NCI-H1105 treated with DMSO at 0.1 percent for 48 hours (cell line): ENCODE results near the gene PCDHA5.
"Not testable (repeated sequence)": the region's sequence is repeated elsewhere in the genome, so short reads cannot be mapped to it uniquely, and the experiment has no call there.

Source experiments
- DNase-seq: peaks from one replicate; lab custom pipeline; 2025; lab: John Stamatoyannopoulos, UW

PCDHA5 gene

DNA sequence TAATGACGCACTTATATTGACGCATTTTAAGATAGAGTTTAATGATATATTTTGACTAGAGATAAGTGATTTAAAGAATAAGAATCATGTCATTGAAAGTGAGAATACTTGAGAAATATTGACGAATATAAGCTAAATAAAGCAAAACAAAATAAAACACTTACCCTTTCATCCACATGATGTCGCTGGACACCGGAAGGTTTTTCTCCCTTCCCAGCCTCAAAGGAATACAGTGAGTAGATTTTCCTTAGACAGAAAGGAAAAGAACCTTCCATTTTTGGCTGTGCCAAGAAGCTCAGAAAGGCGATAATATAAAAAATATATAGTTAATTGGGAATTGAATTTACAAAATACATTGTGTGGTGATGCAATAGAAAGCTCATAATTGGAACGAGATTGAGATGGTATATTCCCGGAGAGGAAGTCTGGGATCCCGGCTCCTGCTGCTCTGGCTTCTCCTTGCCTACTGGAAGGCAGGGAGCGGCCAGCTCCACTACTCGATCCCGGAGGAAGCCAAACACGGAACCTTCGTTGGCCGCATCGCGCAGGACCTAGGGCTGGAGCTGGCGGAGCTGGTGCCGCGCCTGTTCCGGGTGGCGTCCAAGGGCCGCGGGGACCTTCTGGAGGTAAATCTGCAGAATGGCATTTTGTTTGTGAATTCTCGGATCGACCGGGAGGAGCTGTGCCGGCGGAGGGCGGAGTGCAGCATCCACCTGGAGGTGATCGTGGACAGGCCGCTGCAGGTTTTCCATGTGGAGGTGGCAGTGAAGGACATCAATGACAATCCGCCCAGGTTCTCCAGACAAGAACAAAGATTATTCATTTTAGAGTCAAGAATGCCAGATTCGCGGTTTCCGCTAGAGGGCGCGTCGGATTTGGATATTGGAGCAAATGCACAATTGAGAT, at the start of gene PCDHA5:
PCDHA5 (plus strand) TSS at position 239 of the 906 bp plus-strand sequence.
- no peak for DNase-seq

- DNase-seq = no peak
Observed at GRCh38 chr5:140780512-140780911, 40.9 kb upstream of the PCDHA5 start.

DNA sequence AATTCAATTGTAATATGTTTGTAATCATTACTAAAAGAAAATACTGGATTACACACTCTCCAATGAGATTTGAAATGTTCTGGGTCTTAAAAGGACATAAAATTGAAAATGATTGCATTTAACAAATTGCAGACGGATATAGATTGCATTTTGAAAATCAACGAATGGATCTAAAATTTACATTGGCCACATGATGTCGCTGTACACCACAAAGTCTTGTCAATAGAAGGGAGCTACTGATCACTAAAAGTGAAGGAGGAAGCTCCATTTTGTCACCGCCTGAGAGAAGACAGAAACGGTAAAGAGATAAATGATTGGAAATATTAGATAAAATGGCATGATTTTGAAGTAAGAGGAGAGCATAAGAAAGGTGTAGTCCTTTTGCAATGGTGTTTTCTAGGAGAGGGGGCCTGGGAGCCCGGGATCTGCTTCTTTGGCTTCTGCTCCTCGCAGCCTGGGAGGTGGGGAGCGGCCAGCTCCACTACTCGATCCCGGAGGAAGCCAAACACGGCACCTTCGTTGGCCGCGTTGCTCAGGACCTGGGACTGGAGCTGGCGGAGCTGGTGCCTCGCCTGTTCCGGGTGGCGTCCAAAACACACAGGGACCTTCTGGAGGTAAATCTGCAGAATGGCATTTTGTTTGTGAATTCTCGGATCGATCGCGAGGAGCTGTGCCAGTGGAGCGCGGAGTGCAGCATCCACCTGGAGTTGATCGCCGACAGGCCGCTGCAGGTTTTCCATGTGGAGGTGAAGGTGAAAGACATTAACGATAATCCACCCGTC, 35.3 kb upstream of the PCDHA5 start, which contains the start of gene PCDHA1:
PCDHA1 (plus strand) TSS at position 236 of the 782 bp plus-strand sequence.
- DNase-seq = no peak

DNA sequence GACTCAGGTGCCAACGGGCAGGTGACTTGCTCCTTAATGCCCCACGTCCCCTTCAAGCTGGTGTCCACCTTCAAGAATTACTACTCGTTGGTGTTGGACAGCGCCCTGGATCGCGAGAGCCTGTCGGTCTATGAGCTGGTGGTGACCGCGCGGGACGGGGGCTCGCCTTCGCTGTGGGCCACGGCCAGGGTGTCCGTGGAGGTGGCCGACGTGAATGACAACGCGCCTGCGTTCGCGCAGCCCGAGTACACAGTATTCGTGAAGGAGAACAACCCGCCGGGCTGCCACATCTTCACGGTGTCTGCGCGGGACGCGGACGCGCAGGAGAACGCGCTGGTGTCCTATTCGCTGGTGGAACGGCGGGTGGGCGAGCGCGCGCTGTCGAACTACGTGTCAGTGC, 34.0 kb upstream of the PCDHA5 start:
- DNase-seq = not testable (repeated sequence)

DNA sequence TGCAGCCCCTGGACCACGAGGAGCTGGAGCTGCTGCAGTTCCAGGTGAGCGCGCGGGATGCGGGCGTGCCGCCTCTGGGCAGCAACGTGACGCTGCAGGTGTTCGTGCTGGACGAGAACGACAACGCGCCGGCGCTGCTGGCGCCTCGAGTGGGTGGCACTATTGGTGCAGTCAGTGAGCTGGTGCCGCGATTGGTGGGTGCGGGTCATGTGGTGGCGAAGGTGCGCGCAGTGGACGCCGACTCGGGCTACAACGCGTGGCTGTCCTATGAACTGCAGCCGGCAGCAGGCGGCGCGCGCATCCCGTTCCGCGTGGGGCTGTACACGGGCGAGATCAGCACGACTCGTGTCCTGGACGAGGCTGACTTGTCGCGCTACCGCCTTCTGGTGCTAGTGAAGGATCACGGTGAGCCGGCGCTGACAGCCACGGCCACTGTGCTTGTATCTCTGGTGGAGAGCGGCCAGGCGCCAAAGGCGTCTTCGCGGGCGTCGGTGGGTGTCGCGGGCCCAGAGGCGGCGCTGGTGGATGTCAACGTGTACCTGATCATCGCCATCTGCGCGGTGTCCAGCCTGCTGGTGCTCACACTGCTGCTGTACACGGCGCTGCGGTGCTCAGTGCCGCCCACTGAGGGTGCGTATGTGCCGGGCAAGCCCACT, 33.4 kb upstream of the PCDHA5 start:
- not testable (repeated sequence) for DNase-seq

GRCh38 chr5:140791089-140791488, 30.3 kb upstream of the PCDHA5 start:
- no peak for DNase-seq

- DNase-seq = no peak
Observed at GRCh38 chr5:140794595-140795258, 26.7 kb upstream of the PCDHA5 start, which contains the start of gene PCDHA2. TSS of gene PCDHA2 (plus strand) at chr5:140794852.

DNA sequence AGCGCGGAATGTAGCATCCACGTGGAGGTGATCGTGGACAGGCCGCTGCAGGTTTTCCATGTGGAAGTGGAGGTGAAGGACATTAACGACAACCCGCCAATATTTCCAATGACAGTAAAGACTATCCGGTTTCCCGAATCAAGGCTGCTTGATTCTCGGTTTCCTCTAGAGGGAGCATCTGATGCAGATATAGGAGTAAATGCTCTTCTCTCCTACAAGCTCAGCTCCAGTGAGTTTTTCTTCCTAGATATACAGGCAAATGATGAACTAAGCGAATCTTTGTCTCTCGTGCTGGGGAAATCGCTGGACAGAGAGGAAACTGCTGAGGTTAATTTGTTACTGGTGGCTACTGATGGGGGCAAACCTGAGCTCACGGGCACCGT, 26.2 kb upstream of the PCDHA5 start:
- DNase-seq = no peak

GRCh38 chr5:140796072-140796717, 25.2 kb upstream of the PCDHA5 start:
- not testable (repeated sequence) for DNase-seq

- DNase-seq = no peak
Observed at GRCh38 chr5:140796718-140797095, 24.7 kb upstream of the PCDHA5 start.

DNA sequence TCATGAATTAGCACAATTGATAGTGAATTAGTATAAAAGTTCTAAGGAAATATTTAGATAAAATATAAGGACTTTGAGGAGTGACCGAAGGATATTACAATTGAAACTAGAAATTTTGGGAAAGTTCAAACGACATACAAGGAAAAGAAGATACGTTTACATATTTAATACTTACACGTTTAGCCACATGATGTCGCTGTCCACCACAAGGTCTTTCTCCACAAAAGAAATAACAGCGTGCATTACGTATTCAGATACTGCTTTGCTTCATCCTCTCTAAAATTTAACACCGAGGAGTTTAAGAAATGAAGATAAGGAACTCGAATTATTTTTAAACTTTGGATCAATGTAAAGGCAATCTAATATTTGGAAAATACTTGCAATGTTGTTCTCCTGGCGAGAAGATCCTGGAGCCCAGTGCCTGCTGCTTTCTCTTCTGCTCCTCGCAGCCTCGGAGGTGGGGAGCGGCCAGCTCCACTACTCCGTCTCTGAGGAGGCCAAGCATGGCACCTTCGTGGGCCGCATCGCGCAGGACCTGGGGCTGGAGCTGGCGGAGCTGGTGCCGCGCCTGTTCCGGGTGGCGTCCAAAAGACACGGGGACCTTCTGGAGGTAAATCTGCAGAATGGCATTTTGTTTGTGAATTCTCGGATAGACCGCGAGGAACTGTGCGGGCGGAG, 20.5 kb upstream of the PCDHA5 start, which contains the start of gene PCDHA3:
PCDHA3 (plus strand) TSS at position 242 of the 678 bp plus-strand sequence.
- DNase-seq = peak; percentile 72

DNA sequence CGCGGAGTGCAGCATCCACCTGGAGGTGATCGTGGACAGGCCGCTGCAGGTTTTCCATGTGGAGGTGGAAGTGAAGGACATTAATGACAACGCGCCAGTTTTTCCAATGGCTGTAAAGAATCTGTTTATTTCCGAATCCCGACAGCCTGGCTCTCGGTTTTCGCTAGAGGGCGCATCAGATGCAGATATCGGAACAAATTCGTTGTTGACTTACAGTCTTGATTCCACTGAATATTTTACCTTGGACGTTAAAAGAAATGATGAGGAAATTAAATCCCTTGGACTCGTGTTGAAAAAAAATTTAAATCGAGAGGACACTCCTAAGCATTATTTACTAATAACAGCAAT, 19.9 kb upstream of the PCDHA5 start:
- peak; percentile 68 for DNase-seq

DNA sequence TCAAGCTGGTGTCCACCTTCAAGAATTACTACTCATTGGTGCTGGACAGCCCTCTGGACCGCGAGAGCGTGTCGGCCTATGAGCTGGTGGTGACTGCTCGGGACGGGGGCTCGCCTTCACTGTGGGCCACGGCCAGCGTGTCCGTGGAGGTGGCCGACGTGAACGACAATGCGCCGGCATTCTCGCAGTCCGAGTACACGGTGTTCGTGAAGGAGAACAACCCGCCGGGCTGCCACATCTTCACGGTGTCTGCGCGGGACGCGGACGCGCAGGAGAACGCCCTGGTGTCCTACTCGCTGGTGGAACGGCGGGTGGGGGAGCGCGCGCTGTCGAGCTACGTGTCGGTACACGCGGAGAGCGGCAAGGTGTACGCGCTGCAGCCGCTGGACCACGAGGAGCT, 19.0 kb upstream of the PCDHA5 start:
- DNase-seq = not testable (repeated sequence)

GRCh38 chr5:140802781-140803271, 18.6 kb upstream of the PCDHA5 start:
- no peak for DNase-seq

DNA sequence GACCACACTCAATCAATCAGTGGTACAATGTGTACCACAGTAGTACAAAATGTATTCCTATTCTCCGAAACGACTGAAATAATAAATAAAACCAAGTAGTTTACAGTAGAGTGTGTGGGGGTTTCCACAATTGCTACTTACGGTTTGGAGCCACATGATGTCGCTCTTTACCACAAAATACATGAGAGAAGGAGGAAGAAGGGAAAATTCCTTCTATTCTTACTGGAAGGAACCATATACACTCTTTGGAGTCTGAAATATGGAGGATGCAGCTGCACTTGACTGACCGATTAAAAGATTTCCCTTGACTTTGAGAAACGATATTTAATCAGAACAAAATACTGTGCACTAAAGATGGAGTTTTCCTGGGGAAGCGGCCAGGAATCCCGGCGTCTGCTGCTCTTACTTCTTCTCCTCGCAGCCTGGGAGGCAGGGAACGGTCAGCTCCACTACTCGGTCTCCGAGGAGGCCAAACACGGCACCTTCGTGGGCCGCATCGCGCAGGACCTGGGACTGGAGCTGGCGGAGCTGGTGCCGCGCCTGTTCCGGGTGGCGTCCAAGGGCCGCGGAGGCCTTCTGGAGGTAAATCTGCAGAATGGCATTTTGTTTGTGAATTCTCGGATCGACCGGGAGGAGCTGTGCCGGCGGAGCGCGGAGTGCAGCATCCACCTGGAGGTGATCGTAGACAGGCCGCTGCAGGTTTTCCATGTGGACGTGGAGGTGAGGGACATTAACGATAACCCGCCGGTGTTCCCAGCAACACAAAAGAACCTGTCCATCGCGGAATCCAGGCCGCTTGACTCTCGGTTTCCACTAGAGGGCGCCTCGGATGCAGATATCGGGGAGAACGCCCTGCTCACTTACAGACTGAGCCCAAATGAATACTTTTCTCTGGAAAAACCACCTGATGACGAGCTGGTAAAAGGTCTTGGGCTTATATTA, 14.3 kb upstream of the PCDHA5 start, which contains the start of gene PCDHA4:
PCDHA4 (plus strand) TSS at position 235 of the 942 bp plus-strand sequence.
- DNase-seq = no peak

- not testable (repeated sequence) for DNase-seq
Observed at GRCh38 chr5:140808241-140808888, 13.0 kb upstream of the PCDHA5 start.

DNA sequence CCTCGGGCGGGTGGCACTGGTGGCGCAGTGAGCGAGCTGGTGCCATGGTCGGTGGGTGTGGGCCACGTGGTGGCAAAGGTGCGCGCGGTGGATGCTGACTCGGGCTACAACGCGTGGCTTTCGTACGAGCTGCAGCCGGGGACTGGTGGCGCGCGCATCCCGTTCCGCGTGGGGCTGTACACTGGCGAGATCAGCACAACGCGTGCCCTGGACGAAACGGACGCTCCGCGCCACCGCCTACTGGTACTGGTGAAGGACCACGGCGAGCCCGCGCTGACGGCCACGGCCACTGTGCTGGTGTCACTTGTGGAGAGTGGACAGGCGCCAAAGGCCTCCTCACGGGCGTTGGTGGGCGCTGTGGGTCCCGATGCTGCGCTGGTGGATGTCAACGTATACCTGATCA, 12.5 kb upstream of the PCDHA5 start:
- no peak for DNase-seq

DNA sequence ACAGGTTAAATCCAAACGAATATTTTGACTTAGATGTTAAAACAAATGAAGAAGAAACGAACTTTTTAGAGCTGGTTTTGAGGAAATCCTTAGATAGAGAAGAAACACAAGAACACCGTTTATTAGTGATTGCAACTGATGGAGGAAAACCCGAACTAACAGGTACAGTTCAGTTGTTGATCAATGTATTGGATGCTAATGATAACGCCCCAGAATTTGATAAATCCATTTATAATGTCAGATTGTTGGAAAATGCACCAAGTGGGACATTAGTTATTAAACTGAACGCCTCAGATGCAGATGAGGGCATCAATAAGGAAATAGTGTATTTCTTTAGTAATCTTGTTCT, 842 bp downstream of the PCDHA5 start:
- DNase-seq = no peak

DNA sequence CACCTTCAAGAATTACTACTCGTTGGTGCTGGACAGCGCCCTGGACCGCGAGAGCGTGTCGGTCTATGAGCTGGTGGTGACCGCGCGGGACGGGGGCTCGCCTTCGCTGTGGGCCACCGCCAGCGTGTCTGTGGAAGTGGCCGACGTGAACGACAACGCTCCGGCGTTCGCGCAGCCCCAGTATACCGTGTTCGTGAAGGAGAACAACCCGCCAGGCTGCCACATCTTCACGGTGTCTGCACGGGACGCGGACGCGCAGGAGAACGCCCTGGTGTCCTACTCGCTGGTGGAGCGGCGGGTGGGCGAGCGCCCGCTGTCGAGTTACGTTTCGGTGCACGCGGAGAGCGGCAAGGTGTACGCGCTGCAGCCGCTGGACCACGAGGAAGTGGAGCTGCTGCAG, 1.6 kb downstream of the PCDHA5 start:
- DNase-seq = not testable (repeated sequence)
